ENCODE results near the gene SEC16B. TPM values are rescaled to one million over a fixed set of nuclear protein-coding genes. Genes with fewer than 3 reads are reported as not detected.

Gene SEC16B
- total RNA-seq, 2 experiments from 2014 or later = not detected

DNA sequence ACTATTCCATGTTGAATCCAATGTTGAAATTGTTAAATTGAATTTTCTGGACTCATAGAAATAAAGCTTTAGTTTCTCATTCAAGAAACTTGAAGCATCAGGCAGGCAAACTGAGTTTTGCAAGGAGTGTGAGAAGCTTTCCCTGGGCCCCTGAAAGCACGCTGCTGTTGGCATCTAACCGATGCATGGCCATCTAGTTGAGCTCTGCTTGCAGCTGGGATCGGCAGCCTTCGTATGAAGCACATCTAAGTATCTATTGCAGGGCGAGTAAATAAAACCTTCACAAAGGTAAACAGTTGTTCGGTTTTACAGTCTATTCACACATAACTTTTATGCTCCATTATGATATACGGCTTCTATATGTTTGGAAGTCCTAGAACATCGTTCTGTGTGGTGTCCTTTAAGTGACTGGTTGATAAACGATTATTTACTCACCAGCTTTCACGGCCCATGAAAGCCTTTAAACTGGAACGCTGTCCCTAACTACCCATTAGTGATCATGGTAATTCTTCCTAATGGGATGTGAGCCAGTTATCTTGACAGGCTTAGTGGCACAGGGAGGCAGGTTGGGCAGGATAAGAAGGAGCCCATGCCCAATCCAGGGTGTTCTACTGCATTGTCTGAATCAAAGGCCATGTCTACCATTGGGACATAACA is 71.7 kb downstream of the SEC16B start:
- POLR2A ChIA-PET = no interaction called here
- no peak overlapping the region for H3K27ac Mint-ChIP-seq
- no peak for DNase-seq
- no peaks in the 10 kb centered on the region for H3K36me3 Mint-ChIP-seq (ENCODE audit: low read depth)
- H3K27me3 Mint-ChIP-seq = no peaks in the 10 kb centered on the region
- H3K4me3 Mint-ChIP-seq = no peak overlapping the region
- no peaks in the 10 kb centered on the region for H3K4me1 Mint-ChIP-seq
- CTCF ChIA-PET = no interaction called here
- H3K9me3 Mint-ChIP-seq = peaks cover 5% of the 10 kb centered on the region

DNA sequence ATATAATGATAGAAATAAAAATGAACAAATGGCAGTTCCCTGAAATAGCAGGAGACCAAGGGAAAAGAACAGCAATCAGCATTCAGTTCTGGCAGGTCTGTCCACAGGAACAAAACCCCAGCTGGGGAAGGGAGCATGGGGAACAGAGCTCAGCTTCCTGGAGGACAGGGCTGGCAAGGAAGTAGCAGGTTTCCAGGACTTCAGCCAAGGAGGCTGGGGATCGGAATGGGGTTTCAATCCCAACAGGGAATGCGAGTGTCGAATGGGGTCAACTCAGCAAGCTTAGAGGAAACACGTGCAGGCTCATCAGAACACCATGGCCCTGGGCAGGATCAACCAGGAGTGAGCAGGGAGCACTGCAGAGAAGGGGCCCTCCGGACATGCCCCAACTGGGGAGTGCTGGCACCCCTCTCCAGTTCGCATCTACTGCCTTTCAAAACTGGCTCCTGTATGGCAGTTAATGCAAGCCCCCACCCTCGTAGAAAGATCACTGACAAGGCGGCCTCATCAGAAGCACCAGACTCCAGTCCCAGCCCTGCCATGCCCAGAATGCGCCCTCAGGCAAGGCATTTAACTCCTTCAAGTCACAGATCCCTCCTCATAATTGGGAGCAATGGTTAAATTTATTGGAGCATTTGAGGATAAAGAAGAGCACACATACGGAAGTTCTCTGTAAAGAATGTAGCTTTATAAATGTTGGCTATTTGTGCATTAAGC is 72.4 kb downstream of the SEC16B start:
- H3K36me3 Mint-ChIP-seq (ENCODE audit: low read depth) = no peaks in the 10 kb centered on the region
- no peaks in the 10 kb centered on the region for H3K4me1 Mint-ChIP-seq
- no peak for DNase-seq
- ChIA-PET CTCF (no interaction called here), POLR2A (no interaction called here)
- H3K9me3 Mint-ChIP-seq = peaks cover 7% of the 10 kb centered on the region
- H3K27me3 Mint-ChIP-seq = no peaks in the 10 kb centered on the region
- no peak overlapping the region for H3K4me3 Mint-ChIP-seq
- no peak overlapping the region for H3K27ac Mint-ChIP-seq

Other genes with a start within 250 kb of the SEC16B start
- gene RASAL2, start 124.0 kb upstream of the SEC16B start, total RNA-seq = not detected

Data from activated CD4-positive, alpha-beta memory T cell treated with anti-CD3 and anti-CD28 coated beads, Interleukin-2, amount 10 ng/mL, durations not matched to agents 7 days and 5 days (primary cell).